Mucosa of gallbladder (tissue), 1 donor: ENCODE measurements around the gene FAM53C. TPM values are rescaled to one million over a fixed set of nuclear protein-coding genes. Genes with fewer than 3 reads are reported as not detected.

Source experiments
- DNase-seq: peaks from one replicate; pipeline ENCODE4 v3.0.0-alpha.2; 2020; ENCODE audit warnings: low spot score
- total RNA-seq: library from RNA; stranded (reverse); gene quantifications from one replicate; pipeline ENCODE4 v1.2.1, GENCODE V29; 2021
- donor health status: DM: no; HTN: no; CAD: no.

The FAM53C gene
- total RNA-seq, 1 donor from 2014 or later: 29.2 TPM

DNA sequence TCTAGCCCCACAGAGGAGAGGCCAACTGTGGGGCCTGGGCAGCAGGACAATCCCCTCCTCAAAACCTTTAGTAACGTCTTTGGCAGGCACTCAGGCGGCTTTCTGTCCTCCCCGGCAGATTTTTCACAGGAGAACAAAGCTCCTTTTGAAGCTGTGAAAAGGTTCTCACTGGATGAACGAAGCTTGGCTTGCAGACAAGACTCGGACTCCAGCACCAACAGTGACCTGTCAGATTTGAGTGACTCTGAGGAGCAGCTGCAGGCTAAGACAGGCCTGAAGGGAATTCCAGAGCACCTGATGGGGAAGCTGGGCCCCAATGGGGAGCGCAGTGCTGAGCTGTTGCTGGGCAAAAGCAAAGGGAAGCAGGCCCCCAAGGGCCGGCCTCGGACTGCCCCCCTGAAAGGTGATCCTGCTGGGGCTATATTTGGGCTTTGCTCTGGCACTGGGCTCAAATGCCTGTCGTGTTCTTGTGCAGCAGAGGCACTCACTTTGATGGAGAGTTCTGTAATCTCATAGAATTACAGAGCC, 53.9 kb downstream of the FAM53C start:
- DNase-seq: no peak

Other genes starting within 250 kb of the FAM53C start
- 17.0 TPM for gene NME5, start 198.8 kb upstream of the FAM53C start, total RNA-seq
- gene BRD8, start 159.6 kb upstream of the FAM53C start, total RNA-seq: 55.7 TPM
- 1.5 TPM for gene KIF20A, start 159.2 kb upstream of the FAM53C start, total RNA-seq
- gene CDC23, start 124.9 kb upstream of the FAM53C start, total RNA-seq: 21.8 TPM
- 2.2 TPM for gene GFRA3, start 63.6 kb upstream of the FAM53C start, total RNA-seq
- gene CDC25C, start 6.5 kb upstream of the FAM53C start, total RNA-seq: 0.37 TPM
- 65.8 TPM for gene KDM3B, start 14.4 kb downstream of the FAM53C start, total RNA-seq
- 7.6 TPM for gene REEP2, start 100.8 kb downstream of the FAM53C start, total RNA-seq
- 98.5 TPM for gene EGR1, start 127.2 kb downstream of the FAM53C start, total RNA-seq
- 63.1 TPM for gene ETF1, start 205.0 kb downstream of the FAM53C start, total RNA-seq
- gene HSPA9, start 237.1 kb downstream of the FAM53C start, total RNA-seq: 170 TPM